ENCODE results near the gene USP6NL.

The USP6NL gene

GRCh38 chr10:11429439-11430052 lies 181.9 kb downstream of the USP6NL start:
- no peak for DNase-seq (ENCODE audit: extremely low read depth in 1 of 2, low read depth in 1 of 2)

DNA sequence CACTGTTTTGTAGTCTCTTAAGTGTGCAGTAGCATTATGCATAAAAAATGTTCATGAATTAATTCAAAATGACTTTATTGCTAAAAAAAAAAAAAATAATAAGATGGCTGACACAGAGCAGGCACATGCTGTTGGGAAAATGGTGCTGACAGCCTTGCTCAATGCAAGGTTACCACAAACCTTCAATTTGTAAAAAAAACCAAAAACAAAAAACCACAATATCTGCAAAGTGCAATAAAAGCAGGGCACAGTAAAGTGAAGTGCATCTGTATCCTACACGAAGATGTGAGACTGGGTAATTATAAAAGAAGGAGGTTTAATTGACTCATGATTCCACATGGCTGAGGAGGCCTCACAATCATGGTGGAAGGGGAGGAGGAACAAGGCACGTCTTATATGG lies 185.8 kb downstream of the USP6NL start:
- DNase-seq (ENCODE audit: extremely low read depth in 1 of 2, low read depth in 1 of 2), result no peak

DNA sequence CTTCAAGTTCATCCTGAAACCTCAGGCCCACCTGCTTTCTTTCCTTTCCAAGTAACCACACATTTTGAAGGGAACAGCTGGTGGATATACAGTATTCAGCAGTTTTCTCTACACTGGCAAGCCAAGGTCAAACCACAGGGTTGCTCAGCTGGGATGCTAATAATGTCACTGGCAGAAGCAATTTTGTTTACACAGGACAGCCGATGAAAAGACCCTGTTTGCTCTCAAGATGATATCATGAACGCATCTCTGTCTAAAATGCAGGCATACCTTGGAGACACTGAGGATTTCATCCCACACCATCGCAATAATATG lies 186.2 kb downstream of the USP6NL start:
- no peak for DNase-seq (ENCODE audit: extremely low read depth in 1 of 2, low read depth in 1 of 2)

- no peak for DNase-seq (ENCODE audit: extremely low read depth in 1 of 2, low read depth in 1 of 2)
Measured at GRCh38 chr10:11424456-11425295, 186.8 kb downstream of the USP6NL start.

DNA sequence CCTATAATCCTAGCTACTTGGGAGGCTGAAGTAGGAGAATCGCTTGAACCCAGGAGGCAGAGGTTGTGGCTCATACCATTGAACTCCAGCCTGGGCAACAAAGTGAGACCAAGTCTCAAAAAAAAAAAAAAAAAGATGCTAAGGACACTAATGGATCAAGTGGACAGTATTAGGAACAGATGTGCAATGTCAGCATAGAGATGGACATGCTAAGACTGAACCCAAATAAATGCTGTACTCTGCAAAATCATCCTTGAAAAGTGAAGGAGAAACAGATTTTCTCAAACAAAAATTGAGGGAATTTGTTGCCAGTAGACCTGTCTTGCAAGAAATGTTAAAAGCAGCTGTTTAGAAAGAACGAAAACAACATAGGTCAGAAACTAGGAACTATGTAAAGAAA lies 194.5 kb downstream of the USP6NL start:
- DNase-seq (ENCODE audit: extremely low read depth in 1 of 2, low read depth in 1 of 2), result no peak

DNA sequence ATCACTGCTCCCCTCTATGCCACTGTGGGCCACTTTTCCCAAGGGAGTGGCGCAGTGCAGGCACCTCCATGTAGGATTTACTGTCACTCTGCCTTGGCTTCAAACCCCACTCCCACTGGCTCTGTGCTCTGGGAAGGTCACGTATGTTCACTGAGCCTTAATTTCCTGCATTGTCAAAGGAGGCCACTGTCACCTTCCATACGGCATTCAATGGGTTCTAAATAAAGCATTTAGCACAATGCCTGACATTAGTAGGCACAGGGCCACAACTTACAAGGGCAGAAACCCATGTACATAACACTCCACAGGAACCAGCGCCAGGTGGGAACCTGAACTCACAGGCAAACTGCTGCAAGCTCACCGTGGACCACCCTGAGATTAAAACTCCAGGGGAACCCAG lies 196.4 kb downstream of the USP6NL start:
- DNase-seq (ENCODE audit: extremely low read depth in 1 of 2, low read depth in 1 of 2), result no peak

DNA sequence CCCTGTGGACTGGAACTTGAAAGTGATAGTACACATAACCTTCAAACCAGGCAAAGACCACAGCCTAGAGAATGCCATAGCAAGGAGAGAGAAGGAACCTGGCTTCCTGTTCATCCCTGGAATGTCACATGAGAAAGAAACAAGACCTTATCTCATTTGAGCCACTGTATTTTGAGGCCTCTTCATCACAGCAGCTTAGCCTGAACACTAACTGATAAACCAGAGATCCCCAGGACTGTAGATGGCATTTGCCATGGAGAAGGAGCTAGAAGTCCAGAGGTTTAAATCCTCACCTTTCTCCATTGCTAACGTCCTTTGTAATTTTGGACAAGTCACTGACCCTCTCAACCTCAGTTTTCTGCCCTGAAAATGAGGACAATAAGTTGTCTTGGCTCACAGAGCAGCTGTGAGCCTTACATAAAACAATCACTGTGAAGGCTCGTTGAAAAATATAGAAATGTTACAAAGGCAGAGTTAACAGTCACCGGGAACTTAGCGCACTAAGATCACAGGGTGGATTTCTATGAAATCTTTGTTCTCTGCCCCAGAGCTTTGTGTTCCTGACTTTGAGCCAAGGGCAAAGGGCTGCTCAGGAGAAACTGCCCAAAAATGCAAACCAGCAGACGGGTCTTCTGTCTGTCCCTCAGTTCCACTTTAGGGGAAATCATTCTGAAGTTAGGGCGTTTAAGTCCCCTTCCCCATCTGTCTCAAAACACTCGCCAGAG lies 197.0 kb downstream of the USP6NL start:
- DNase-seq (ENCODE audit: extremely low read depth in 1 of 2, low read depth in 1 of 2), result no peak

DNA sequence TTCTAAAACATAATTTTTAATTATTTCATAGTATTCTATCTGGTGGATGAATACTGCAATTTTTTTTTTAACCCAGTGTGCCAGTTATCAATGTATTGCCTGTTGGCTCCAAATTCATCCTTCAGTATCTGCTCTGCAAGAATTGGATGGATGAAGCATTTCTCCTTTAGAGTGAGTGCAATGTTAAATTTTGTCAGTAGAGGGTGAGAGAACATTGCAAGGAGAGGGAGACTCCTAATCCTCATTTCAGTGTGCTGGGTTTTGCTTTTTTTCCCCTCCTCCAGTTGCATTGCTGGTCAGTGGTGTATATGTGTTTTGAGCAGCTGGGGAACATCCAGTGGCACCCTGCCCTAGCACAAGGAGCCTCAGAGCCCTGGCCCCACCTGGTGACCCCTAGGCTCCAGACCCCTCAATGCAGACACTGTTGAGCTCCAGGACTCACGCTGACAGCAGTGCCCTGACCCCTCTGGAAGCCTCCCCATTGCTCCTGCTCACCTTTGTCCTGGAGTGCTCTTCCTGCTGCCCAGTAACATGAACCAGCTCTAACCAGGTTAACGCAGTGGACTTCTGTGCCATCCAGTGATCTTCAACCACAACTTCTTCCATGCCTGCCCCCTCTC lies 199.4 kb downstream of the USP6NL start:
- no peak for DNase-seq (ENCODE audit: extremely low read depth in 1 of 2, low read depth in 1 of 2)

DNA sequence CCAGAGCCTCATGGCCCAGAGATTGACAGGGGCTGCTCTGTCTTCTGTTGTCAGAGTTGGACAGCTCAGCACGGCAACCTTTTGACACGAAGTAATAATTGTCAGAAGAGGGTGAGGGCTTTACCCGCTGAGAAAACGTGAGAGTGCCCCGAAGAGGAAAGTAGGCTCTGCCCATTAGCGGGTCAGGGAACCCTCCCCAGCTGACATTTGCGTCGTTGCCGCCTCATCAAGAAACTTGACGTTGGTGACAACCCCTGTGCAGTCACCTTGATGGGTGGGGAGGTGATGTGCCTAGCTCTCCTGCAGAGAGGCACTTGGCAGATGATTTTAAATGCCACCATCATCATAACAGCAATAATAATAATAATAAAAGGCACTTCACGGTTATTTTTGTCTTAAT lies 202.1 kb downstream of the USP6NL start:
- no peak for DNase-seq (ENCODE audit: extremely low read depth in 1 of 2, low read depth in 1 of 2)

- DNase-seq (ENCODE audit: extremely low read depth in 1 of 2, low read depth in 1 of 2), result no peak
Measured at GRCh38 chr10:11407939-11408338, 203.5 kb downstream of the USP6NL start.

DNA sequence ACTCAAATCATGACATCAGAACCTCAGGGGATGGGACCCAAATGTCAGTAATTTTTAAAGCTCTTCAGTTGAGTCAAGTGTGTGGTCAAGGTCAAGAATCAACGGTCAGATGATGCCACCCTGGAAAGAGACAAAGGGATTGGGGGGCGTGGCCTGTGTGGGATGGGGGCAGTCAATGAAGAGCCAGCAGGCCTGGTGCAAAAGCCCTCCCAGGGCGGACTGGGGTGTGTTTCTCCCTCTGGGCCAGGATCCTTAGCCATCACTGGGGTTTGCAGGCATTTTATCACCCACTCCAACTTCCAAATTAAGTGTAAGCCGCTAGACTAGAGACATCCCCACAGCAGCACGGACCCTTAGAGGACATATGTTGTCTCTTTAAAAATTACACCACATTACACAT lies 204.7 kb downstream of the USP6NL start:
- no peak for DNase-seq (ENCODE audit: extremely low read depth in 1 of 2, low read depth in 1 of 2)

DNA sequence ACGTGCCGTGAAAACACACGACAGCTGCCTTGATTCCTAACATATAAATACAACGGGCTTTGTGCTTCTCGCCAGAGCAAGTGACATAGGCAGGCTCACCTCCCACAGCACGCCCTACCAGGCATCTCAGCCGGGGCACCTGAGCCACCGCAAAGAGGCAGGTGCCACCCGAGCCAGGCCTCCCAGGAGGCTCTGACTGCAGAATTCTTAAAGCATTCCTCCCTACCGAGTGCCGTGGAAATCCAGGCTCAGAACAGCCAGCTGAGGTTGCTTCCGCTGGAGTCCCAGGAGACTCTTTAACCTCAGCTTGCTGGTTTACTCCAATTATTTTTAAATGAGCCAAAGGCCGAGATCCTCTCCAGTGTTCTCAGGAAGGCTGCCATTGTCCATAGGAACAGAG lies 206.5 kb downstream of the USP6NL start:
- no peak for DNase-seq (ENCODE audit: extremely low read depth in 1 of 2, low read depth in 1 of 2)
